Loucy (cell line): ENCODE results near the gene SLPI.

Experiments used
- H2AFZ ChIP-seq: fragments of 200-600 bp; sonication (generic); 2 replicates; pipeline ENCODE4 v1.6.0; 2016; ENCODE audit warnings: antibody characterized with exemption, mild to moderate bottlenecking, low read length, moderate library complexity
- H3F3A ChIP-seq: fragments of 200-600 bp; 2 replicates; pipeline ENCODE4 v1.6.0; 2016; ENCODE audit warnings: antibody characterized with exemption, low read depth, mild to moderate bottlenecking
- H3K27me3 ChIP-seq: fragments of 200-600 bp; sonication (generic); 2 replicates; pipeline ENCODE4 v1.6.1; 2014; ENCODE audit warnings: low read length, mild to moderate bottlenecking; ENCODE audit not compliant: insufficient read depth, poor library complexity, severe bottlenecking
- H3K36me3 ChIP-seq: fragments of 200-600 bp; sonication (generic); 2 replicates; pipeline ENCODE4 v1.6.1; 2016; ENCODE audit warnings: low read length; ENCODE audit not compliant: insufficient read depth
- H3K4me1 ChIP-seq: fragments of 200-600 bp; sonication (generic); 2 replicates; pipeline ENCODE4 v1.5.1; 2014; ENCODE audit warnings: low read length, mild to moderate bottlenecking; ENCODE audit not compliant: insufficient read depth, poor library complexity, severe bottlenecking
- H3K4me2 ChIP-seq: fragments of 200-600 bp; sonication (generic); 2 replicates; pipeline ENCODE4 v1.6.0; 2014; ENCODE audit warnings: antibody characterized with exemption, low read length, low read depth, mild to moderate bottlenecking; ENCODE audit not compliant: poor library complexity, severe bottlenecking
- H3K4me3 ChIP-seq: fragments of 200-600 bp; sonication (generic); 2 replicates; pipeline ENCODE4 v1.5.1; 2014; ENCODE audit warnings: low read length, mild to moderate bottlenecking, mixed read lengths; ENCODE audit not compliant: poor library complexity, severe bottlenecking
- H3K79me2 ChIP-seq: fragments of 200-600 bp; sonication (generic); 2 replicates; pipeline ENCODE4 v1.6.1; 2014; ENCODE audit warnings: low read length; ENCODE audit not compliant: insufficient read depth
- H3K9ac ChIP-seq: fragments of 200-600 bp; sonication (generic); 2 replicates; pipeline ENCODE4 v1.6.0; 2014; ENCODE audit warnings: mild to moderate bottlenecking, low read depth, low read length, moderate library complexity; ENCODE audit not compliant: poor library complexity, severe bottlenecking
- H3K9me2 ChIP-seq: fragments of 200-600 bp; sonication (generic); replicated peaks from 2 replicates; pipeline ENCODE4 v1.6.1; 2016; ENCODE audit warnings: low read depth, low read length, mixed read lengths
- H3K9me3 ChIP-seq: fragments of 200-600 bp; sonication (generic); 2 replicates; pipeline ENCODE4 v1.6.1; 2014; ENCODE audit warnings: mild to moderate bottlenecking, antibody characterized with exemption, low read length, low read depth; ENCODE audit not compliant: insufficient read depth
- H4K20me1 ChIP-seq: fragments of 200-600 bp; sonication (generic); 2 replicates; pipeline ENCODE4 v1.6.0; 2014; ENCODE audit warnings: antibody characterized with exemption, low read length, mild to moderate bottlenecking; ENCODE audit not compliant: insufficient read depth, poor library complexity, severe bottlenecking
- CTCF ChIP-seq: fragments of 200-600 bp; sonication (generic); conservative IDR thresholded peaks from 2 replicates; pipeline ENCODE4 v1.5.1; 2014; ENCODE audit warnings: mild to moderate bottlenecking, antibody characterized with exemption, low read length
- EZH2phosphoT487 ChIP-seq: fragments of 200-600 bp; IDR thresholded peaks from 2 replicates; pipeline ENCODE4 v1.6.1; 2018; ENCODE audit warnings: antibody characterized with exemption, mild to moderate bottlenecking, moderate library complexity, borderline replicate concordance

SLPI gene

GRCh38 chr20:45212836-45213235, 41.5 kb downstream of the SLPI start:
- TF ChIP-seq CTCF (no peak), EZH2phosphoT487 (no peak)
- Histone ChIP-seq H3K4me3 (no peak overlapping the region), H2AFZ (no peak overlapping the region), H3K79me2 (no peaks in the 10 kb centered on the region), H3K9me3 (no peaks in the 10 kb centered on the region), H3F3A (no peaks in the 10 kb centered on the region), H3K36me3 (no peaks in the 10 kb centered on the region), H3K4me1 (no peaks in the 10 kb centered on the region), H3K27me3 (no peaks in the 10 kb centered on the region), H4K20me1 (no peaks in the 10 kb centered on the region), H3K9ac (no peak overlapping the region), H3K4me2 (no peak overlapping the region), H3K9me2 (no peaks in the 10 kb centered on the region)

- no peak overlapping the region for H3K4me2 ChIP-seq
- no peaks in the 10 kb centered on the region for H3K9me2 ChIP-seq
- H3K79me2 ChIP-seq = no peaks in the 10 kb centered on the region
- no peaks in the 10 kb centered on the region for H3K9me3 ChIP-seq
- H3K4me3 ChIP-seq = no peak overlapping the region
- no peak overlapping the region for H3K9ac ChIP-seq
- no peaks in the 10 kb centered on the region for H4K20me1 ChIP-seq
- no peaks in the 10 kb centered on the region for H3K27me3 ChIP-seq
- no peak for TF ChIP-seq EZH2phosphoT487
- TF ChIP-seq CTCF = no peak
- H2AFZ ChIP-seq = no peak overlapping the region
- no peaks in the 10 kb centered on the region for H3K4me1 ChIP-seq
- no peaks in the 10 kb centered on the region for H3K36me3 ChIP-seq
- H3F3A ChIP-seq = no peaks in the 10 kb centered on the region
Observed at GRCh38 chr20:45211569-45212474, 42.5 kb downstream of the SLPI start.

- Histone ChIP-seq H3K4me2 (no peak overlapping the region), H3K9me2 (no peaks in the 10 kb centered on the region), H3K4me1 (no peaks in the 10 kb centered on the region), H3K9ac (no peak overlapping the region), H3K27me3 (no peaks in the 10 kb centered on the region), H3K36me3 (no peaks in the 10 kb centered on the region), H4K20me1 (no peaks in the 10 kb centered on the region), H3F3A (no peaks in the 10 kb centered on the region), H2AFZ (no peak overlapping the region), H3K79me2 (no peaks in the 10 kb centered on the region), H3K4me3 (no peak overlapping the region), H3K9me3 (no peaks in the 10 kb centered on the region)
- TF ChIP-seq CTCF (no peak), EZH2phosphoT487 (no peak)
Observed at GRCh38 chr20:45209924-45210323, 44.4 kb downstream of the SLPI start.
